NT2/D1 (cell line): ENCODE results near the gene WNT8B.
A peak's percentile ranks its signal among the peaks of the same experiment; 100 is the strongest.

Experiments
- DNase-seq: peaks from one replicate; pipeline ENCODE4 v3.0.0-alpha.2; 2011; ENCODE audit warnings: low read depth, low spot score
- H3K27me3 ChIP-seq: 2 replicates; pipeline ENCODE4 v1.6.0; 2011; ENCODE audit warnings: mild to moderate bottlenecking; ENCODE audit not compliant: insufficient read length, insufficient read depth
- H3K36me3 ChIP-seq: 2 replicates; pipeline ENCODE4 v1.6.1; 2011; ENCODE audit warnings: mild to moderate bottlenecking, low read length, mixed read lengths; ENCODE audit not compliant: insufficient read depth, insufficient read length
- H3K4me1 ChIP-seq: 2 replicates; pipeline ENCODE4 v1.5.1; 2011; ENCODE audit not compliant: insufficient read depth, insufficient read length
- H3K4me3 ChIP-seq: 2 replicates; pipeline ENCODE4 v1.5.1; 2011; ENCODE audit warnings: low read depth; ENCODE audit not compliant: insufficient read length
- H3K9ac ChIP-seq: 2 replicates; pipeline ENCODE4 v1.6.0; 2011; ENCODE audit warnings: low read depth; ENCODE audit not compliant: insufficient read length
- H3K9me3 ChIP-seq: 2 replicates; pipeline ENCODE4 v1.5.1; 2011; ENCODE audit warnings: mild to moderate bottlenecking, low read length; ENCODE audit not compliant: insufficient read depth
- SUZ12 ChIP-seq: IDR thresholded peaks from 2 replicates; pipeline ENCODE4 v1.6.1; 2011; ENCODE audit not compliant: insufficient read length, insufficient read depth; ENCODE audit errors: extremely low read depth
- YY1 ChIP-seq: IDR thresholded peaks from 2 replicates; pipeline ENCODE4 v1.6.1; 2011; ENCODE audit not compliant: insufficient read length, insufficient read depth
- ZNF274 ChIP-seq: IDR thresholded peaks from 2 replicates; pipeline ENCODE4 v1.6.1; 2011; ENCODE audit warnings: mild to moderate bottlenecking, low read depth, low read length

The WNT8B gene, protein sequence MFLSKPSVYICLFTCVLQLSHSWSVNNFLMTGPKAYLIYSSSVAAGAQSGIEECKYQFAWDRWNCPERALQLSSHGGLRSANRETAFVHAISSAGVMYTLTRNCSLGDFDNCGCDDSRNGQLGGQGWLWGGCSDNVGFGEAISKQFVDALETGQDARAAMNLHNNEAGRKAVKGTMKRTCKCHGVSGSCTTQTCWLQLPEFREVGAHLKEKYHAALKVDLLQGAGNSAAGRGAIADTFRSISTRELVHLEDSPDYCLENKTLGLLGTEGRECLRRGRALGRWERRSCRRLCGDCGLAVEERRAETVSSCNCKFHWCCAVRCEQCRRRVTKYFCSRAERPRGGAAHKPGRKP

DNA sequence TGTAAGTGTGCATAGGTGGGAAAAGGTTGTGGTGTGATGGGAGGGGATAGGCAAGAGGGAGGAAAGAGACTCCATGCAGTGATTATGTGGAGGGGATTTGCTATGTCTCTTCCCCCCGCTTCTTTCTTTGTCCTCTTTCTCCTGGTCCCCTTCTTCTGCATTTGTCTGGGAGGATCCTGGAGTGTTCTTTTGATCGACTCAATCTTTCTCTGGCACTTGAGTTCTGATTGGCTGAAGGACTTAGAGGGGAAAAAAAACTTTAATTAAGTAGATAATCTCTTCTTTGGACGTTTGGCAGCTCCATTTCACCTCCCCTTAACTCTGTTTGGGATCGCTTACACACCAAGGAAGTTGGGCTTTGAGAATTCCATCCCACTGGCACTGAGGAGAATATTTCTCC is at the start of gene WNT8B:
WNT8B (plus strand) TSS at position 301 of the 400 bp plus-strand sequence. CDS start 160 bp downstream, outside the sequence.
- no peak for TF ChIP-seq SUZ12
- TF ChIP-seq ZNF274 = no peak
- no peak for TF ChIP-seq YY1
- no peaks in the 10 kb centered on the region for H3K4me1 ChIP-seq
- no peaks in the 10 kb centered on the region for H3K36me3 ChIP-seq
- no peak within 1 kb of the TSS for H3K9ac ChIP-seq
- DNase-seq = no peak
- H3K27me3 ChIP-seq = peaks cover 3% of the 10 kb centered on the region
- no peaks in the 10 kb centered on the region for H3K9me3 ChIP-seq
- no peak within 1 kb of the TSS for H3K4me3 ChIP-seq

DNA sequence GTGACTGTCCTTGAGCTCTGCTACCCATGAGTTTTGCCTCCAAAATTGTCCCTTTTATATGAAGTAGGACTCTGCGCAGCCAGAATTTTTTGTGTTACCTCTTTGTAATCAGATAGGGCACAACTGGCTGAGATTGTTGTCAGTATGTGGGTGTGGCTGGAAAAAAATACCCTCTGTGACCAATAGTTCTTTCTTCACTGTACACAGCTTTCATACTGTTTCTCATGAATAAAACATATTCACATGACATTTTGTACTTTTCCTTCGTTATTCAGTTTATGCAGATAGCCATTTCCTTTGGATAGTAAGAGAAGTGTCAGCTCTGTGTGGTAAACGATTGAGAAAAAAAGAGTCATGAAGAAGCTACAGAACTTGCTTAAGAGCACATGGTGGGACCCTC is 49.6 kb upstream of the WNT8B start:
- TF ChIP-seq ZNF274 = no peak
- TF ChIP-seq YY1 = no peak
- no peak for TF ChIP-seq SUZ12
- Histone ChIP-seq H3K27me3 (no peaks in the 10 kb centered on the region), H3K9me3 (no peaks in the 10 kb centered on the region), H3K36me3 (no peaks in the 10 kb centered on the region), H3K9ac (no peak overlapping the region), H3K4me1 (no peaks in the 10 kb centered on the region), H3K4me3 (no peak overlapping the region)
- DNase-seq = no peak

- no peaks in the 10 kb centered on the region for H3K4me1 ChIP-seq
- TF ChIP-seq SUZ12 = no peak
- no peak for TF ChIP-seq ZNF274
- no peak for TF ChIP-seq YY1
- H3K9me3 ChIP-seq = no peaks in the 10 kb centered on the region
- no peaks in the 10 kb centered on the region for H3K36me3 ChIP-seq
- H3K4me3 ChIP-seq = no peak overlapping the region
- no peaks in the 10 kb centered on the region for H3K27me3 ChIP-seq
- H3K9ac ChIP-seq = no peak overlapping the region
- no peak for DNase-seq
Measured at GRCh38 chr10:100419911-100420449, 42.8 kb upstream of the WNT8B start.

GRCh38 chr10:100427374-100427773 is 35.4 kb upstream of the WNT8B start:
- Histone ChIP-seq H3K9ac (no peak overlapping the region), H3K27me3 (no peaks in the 10 kb centered on the region), H3K4me3 (no peak overlapping the region), H3K4me1 (no peaks in the 10 kb centered on the region), H3K9me3 (no peaks in the 10 kb centered on the region), H3K36me3 (no peaks in the 10 kb centered on the region)
- no peak for DNase-seq
- TF ChIP-seq SUZ12 (no peak), ZNF274 (no peak)

DNA sequence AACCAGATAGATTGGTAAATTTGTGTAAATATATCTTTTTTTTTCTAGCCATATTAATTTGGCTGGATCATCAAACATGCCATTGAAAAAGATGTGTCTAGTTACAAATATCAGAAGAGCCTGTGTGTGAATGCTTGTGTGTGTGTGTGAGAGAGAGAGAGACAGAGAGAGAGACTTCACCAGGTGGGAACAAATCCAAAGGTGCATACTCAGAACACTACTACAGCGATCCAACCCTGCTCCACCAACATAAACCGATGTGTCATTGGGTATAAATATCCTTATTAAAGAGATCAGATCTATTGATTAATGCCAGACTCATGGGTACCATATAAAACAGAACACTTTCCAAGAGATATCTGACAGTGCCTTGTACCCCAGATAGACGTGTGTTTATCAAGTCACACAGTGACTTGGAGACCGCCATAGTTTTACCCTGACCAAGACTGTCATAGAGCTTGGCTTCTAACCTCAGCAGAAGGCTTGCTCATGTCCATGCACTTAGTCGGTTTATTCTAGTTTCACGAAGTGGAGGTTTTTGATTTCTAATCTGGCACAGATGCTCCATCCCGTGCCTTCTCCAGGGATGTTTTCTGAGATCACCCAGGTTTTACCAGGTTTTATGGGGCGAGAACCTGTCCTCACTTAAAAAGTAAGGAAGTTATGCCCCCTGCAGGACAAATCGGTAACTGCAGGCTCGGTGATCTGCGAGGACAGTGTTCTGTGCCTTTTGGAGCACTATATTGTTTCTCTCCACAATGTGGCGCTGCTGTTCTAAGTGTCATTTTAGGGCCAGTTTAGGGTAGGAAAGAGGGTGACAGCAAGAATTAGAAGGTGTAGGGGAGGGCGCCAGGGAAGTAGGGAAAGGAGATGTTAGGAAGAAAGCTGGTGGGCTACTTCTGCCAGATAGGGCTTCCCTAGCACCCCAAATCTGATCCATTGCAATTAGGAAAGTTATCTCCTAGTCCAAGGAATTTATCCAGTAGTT is 29.3 kb upstream of the WNT8B start:
- Histone ChIP-seq H3K9ac (no peak overlapping the region), H3K9me3 (no peaks in the 10 kb centered on the region), H3K4me1 (no peaks in the 10 kb centered on the region), H3K36me3 (no peaks in the 10 kb centered on the region), H3K27me3 (no peaks in the 10 kb centered on the region), H3K4me3 (no peak overlapping the region)
- DNase-seq = peak; percentile 82
- TF ChIP-seq SUZ12 (no peak), ZNF274 (no peak), YY1 (no peak)

- no peak overlapping the region for H3K4me3 ChIP-seq
- no peaks in the 10 kb centered on the region for H3K27me3 ChIP-seq
- no peak overlapping the region for H3K9ac ChIP-seq
- H3K36me3 ChIP-seq = no peaks in the 10 kb centered on the region
- no peaks in the 10 kb centered on the region for H3K4me1 ChIP-seq
- TF ChIP-seq ZNF274 (no peak), YY1 (no peak), SUZ12 (no peak)
- H3K9me3 ChIP-seq = no peaks in the 10 kb centered on the region
- DNase-seq = no peak
Measured at GRCh38 chr10:100436255-100436654, 26.6 kb upstream of the WNT8B start.
